ENCODE data around the gene OMD. TPM values are rescaled to one million over a fixed set of nuclear protein-coding genes. Genes with fewer than 3 reads are reported as not detected.
"Not testable (repeated sequence)": the region's sequence is repeated elsewhere in the genome, so short reads cannot be mapped to it uniquely, and the experiment has no call there.

Gene OMD
- total RNA-seq, 1 experiment from 2014 or later, result not detected

DNA sequence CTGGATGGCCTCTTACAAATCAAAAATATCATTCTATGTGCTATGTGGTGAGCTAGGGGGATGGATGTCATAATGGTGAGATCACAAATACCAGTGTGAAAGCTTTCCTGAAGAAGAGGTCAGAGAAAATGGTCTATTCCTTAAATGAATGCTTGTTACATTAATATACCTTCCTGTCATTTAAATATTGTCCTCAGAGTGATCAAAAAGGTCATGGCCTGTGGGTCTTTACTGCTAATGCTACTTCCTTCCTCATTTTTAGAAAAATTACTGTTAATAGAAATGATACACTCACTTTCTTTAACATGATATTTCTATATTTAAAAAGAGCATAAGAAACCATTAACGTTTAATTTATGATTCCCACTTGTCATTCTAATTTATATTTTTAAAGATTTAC is 9.7 kb downstream of the OMD start:
- no peak for DNase-seq (ENCODE audit: low read depth)

- not testable (repeated sequence) for DNase-seq (ENCODE audit: low read depth)
Measured at GRCh38 chr9:92411157-92411556, 13.1 kb downstream of the OMD start.

DNA sequence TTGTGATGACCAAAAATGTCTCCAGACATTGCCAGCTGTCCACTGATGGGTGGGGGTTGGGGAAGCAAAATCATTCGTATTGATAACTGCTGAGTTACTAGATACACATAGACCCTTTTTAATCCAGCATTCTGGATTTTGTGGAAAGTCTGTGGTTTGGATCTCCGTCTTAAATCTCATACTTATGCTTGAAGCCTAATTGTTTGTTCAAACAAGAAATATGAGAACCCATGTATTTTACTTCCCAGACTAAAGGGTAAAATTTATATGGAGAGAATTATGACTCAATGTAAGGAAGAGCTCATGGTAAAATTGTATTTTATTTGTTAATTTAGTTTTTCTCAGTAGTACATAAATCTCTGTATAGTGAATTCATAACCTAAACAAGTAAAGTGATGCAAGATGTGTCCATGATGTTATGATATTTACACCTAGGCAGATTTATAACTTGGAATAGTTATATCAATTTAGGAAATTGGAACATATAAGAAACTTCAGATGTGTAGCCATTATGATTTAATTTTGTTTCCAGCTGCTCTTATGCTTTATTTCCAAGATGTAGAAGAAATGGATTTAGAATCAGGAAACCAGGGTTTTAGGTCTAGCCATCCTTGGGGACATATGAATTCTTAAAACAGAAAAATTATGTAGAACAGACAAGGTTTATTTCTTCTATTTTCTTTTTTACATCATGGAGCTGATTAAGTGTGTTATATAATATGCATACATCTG is 15.4 kb downstream of the OMD start:
- DNase-seq (ENCODE audit: low read depth), result no peak

DNA sequence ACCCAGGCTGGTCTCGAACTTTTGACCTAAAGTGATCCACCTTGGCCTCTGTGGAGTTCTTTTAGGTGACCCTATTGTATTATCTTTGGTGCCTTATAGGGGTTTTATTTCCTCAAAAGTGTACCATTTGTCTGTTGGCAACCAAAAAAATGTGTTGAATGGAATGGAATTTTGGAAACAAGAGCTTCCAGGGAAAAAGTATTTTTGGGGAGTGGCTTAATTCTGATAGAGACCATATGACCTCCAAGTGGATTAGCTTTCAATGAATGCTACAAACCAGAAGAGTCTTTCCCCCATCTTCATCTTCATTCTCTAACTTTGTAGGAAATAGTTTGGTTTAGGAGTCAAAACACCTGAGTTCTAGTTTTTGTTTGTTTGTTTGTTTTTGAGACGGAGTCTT is 16.5 kb downstream of the OMD start:
- DNase-seq (ENCODE audit: low read depth), result no peak

GRCh38 chr9:92406477-92406876 is 17.8 kb downstream of the OMD start:
- no peak for DNase-seq (ENCODE audit: low read depth)

DNA sequence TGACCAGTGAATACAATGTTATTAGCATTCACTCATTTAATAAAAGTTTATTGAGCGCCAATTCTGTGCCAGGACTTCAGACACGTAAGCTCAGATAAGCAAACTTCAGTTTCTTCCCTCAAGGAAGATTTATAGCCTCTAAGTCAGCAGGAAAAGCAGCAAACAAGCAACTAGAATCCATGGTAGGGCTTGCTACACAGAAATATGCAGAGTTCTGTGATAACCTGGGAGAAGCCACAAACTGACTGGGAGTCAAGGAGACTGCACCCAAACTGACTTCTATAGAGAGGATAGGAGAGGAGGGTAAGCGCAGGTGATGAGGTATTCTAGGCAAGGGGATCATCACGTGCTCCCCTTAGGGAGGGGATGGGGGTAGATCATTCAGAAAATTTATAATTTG is 18.5 kb downstream of the OMD start:
- DNase-seq (ENCODE audit: low read depth), result no peak

DNA sequence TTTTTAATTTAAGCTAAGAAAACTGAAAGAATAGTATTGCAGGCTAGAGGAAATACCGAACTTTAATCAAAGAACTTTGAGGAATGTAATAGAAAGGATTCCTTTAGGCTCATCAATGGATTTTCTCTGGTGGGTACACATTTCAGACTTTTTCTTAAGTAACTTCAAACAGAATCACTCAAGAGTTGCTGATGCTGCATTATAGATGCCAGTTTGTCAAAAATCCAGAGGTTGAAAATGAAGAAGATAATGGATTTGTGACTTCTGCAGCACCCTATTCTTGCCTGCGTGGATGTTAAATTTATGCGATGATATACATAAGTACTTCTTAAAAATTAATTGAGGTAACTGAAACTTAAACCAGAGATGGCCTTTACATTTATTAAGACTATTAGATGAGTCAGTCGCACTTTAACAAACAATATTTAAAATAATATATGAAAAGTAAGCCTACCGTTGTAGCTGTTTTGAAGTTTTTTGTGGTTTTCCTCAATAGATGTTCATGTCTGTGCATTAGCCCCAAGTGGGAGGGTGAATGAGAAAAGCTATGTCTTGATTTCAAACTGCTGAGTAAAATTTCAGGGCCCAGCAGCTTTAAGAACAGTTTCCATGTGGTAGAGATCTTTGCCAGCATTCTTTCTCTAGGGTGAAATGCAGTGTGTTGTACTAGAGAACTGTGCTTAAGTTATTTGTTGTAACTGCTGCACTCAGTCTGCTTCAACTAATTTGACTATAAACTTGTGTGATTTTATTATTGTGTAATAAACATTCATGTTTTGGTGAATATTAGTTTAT is 20.0 kb downstream of the OMD start, which contains the start of gene OGN:
OGN (minus strand) TSS at position 537 of the 795 bp plus-strand sequence. CDS start 1,171 bp downstream, outside the sequence.
- DNase-seq (ENCODE audit: low read depth), result no peak

- DNase-seq (ENCODE audit: low read depth), result no peak
Measured at GRCh38 chr9:92402826-92403745, 21.2 kb downstream of the OMD start.

DNA sequence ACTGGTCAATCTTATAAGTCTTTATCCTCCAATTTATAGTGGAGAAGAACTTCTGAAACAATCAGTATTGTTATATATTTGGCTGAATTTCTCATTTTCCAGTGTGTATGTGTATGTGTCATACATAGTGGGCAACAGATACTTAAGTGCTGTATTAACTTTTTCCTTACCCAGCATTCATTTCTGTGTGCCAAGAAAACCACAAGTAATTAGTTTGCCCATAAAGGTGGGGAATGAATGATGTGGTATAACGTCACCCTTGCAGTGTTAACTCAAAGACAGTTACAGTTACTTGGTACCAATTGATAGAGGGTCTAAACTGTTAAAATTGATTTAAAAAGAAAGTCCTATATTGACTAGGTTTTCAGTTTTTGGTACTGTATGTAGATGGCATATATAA is 21.9 kb downstream of the OMD start:
- DNase-seq (ENCODE audit: low read depth), result peak; percentile 31

GRCh38 chr9:92397853-92398252 is 26.4 kb downstream of the OMD start:
- no peak for DNase-seq (ENCODE audit: low read depth)

GRCh38 chr9:92395617-92396016 is 28.7 kb downstream of the OMD start:
- DNase-seq (ENCODE audit: low read depth), result no peak

DNA sequence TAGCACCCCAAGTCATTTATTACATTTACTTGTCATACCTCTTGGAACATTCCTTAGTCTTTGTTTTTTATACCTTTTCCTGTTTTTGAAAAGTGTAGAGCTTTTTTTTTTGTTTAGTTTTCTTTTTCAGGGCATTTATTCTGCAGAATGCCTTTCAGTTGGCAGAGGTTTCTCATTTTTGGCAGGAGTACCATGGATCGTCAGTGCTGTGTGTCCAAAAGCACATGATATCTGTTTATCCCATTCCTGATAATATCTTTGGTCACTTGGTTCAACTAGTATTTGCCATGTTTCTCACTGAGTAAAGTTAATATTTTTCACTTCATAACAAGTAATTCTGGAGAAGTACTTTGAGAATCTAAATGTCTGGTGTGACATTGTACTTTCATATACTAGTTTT is 30.6 kb downstream of the OMD start:
- peak; percentile 14 for DNase-seq (ENCODE audit: low read depth)

DNA sequence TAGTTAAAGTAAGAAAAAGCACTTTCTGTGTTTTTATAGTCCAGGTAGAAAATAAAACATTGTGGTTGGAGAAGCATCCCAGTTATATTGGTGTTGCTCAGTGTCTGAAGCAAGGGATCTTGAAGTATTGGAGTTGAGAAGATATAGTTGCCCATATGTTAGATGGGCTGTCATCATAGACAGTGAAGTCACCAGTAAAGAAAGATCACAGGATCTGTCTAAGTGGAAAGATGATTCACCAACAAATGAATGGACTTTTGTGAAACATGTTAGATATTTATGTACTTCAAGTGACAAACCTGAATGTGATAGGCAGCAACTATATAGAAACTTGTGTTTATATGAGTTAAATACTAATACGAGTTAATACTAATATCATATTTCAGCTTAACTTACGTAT is 31.6 kb downstream of the OMD start:
- no peak for DNase-seq (ENCODE audit: low read depth)

- DNase-seq (ENCODE audit: low read depth), result peak; percentile 71
Measured at GRCh38 chr9:92385953-92386352, 38.3 kb downstream of the OMD start.

DNA sequence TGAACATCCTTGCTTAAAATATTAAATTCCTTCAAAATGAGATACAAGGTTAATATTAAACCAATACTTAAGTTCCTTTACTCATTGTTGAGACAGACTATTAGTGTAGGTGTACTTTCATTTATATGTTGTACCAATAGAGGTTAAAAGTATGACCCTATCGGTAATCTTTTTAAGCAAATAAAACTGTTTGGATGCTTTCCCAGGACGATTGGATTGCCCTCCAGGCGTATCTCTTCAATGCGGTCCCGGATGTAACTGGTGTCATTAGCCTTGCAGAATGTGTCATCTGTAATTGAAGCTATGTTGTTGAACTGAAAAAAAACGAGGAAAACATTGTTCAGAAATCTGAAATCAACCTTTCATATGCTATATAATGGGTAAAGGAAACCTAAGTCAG is 38.8 kb downstream of the OMD start:
- DNase-seq (ENCODE audit: low read depth), result peak; percentile 35

DNA sequence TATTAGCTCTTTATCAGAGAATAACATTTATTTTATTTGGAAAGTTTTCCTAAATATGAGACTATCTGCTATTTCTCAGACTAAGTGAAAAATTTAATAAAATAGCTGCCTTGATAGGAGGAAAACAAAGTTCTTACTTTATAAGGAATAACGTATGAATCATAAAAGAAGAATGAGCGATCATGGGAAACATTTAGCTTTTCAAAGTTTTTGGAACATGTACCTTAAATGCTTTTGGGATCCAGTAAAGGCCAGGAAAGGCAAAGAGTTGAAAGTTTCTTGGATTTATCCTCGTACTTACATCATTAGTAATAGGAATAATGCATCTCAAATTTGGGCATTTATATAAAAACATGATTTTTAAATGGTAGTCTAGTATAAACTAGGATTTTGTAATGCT is 39.3 kb downstream of the OMD start:
- no peak for DNase-seq (ENCODE audit: low read depth)

DNA sequence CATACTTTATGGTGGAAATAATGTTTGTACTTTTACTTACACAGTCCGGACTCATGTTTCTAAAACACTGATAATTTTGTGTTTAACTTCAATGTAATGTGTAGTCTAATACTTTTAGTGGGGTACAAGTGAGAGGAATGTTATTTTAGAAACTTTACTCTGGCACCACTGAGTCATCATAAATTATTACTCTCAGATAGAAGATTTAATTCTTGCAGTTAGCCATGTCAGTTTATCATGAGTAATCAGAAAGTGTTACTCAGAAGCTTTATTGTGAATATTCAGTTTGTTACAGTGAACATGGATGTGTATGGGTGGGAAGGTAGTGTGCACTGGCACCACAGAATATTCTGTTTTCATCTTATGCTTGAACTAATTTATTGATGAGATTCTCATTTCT is 39.9 kb downstream of the OMD start:
- peak; percentile 61 for DNase-seq (ENCODE audit: low read depth)

DNA sequence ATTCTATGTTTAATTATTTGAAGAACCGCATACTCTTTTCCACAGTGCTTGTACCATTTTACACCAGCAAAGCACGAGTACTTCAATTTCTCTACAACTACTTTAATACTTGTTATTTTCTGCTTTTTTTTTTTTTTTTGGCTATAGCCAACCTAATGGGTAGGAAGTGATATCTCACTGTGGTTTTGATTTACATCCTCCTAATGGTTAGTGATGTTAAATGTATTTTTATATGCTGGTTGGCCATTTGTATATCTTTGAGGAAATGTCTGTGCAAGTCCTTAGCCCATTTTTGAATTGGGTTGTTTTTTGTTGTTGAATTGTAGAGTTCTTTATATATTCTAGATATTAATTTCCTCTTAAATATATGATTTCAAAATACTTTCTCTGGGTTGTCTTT is 42.5 kb downstream of the OMD start:
- no peak for DNase-seq (ENCODE audit: low read depth)

- DNase-seq (ENCODE audit: low read depth), result no peak
Measured at GRCh38 chr9:92380603-92381002, 43.7 kb downstream of the OMD start.

DNA sequence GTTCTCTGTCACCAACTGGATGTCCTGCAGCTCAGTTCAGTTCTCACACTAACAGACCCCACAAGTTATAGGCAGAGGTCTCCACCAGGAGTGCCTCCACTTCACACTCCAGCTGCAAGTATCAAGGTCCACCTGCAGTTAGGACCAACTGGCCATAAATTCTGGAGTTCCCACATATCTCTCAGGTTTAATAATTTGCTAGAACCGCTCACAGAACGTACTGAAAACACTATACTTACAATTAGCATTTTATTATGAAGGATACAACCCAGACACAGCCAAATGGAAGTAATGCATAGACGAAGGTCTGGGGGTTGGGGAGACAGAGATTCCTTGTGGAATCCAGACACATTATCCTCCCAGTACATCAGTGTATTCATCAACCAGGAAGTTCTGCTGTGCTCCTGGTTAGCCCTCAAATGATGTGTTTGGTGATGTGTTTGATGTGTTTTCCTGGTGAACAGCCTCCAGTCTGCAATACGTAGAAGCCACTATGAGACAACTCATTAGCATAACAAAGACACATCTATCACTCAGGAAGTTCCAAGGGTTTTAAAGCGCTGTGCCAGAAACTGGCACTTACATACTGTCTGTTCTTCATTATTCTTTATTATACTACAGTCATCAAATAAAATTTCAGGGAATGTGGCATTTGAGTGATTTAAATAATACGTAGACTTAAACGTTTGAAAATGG is 45.3 kb downstream of the OMD start:
- DNase-seq (ENCODE audit: low read depth), result peak; percentile 39

DNA sequence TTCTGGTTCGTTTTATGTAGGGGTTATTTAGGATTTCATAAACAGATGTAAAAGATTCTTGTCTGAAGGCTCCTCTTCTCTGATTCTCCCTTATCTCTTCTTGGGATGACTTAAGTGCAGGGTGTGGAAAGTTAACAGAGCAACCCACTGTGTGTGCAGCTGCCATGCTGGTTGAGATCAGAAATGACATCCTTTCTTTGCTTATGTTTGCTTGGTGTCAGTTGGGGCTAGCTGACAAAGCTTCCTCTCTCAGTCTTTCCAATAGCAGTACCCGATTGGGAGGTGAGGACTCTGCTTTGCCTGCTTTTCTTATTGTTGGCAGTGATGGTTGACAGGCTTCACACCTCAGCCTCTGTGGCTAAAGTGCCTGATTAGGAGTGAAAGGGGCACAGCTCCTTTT is 46.4 kb downstream of the OMD start:
- no peak for DNase-seq (ENCODE audit: low read depth)

DNA sequence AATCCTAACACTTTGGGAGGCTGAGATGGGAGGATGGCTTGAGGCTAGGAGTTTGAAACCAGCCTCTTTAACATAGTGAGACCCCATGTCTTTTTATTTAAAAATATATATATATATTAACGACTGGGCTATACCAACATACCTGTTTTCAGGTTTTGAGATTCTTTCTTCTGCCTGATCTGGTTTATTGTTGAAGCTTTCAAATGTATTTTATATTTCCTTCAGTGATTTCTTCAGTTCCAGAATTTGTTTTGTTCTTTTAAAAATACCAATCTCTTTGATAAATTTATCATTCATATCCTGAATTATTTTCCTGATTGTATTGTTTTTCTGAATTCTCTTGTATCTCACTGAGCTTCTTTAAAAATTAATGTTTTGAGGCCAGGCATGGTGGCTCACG is 51.1 kb downstream of the OMD start:
- DNase-seq (ENCODE audit: low read depth), result no peak
